AG09319 (cell line): ENCODE data around the gene PRRT1B.

Experiments used
- DNase-seq: peaks from one replicate; pipeline ENCODE4 v3.0.0-alpha.2; 2010; ENCODE audit warnings: low read depth; ENCODE audit errors: extremely low read depth
- TF ChIP-seq, protein P1 (sequence below): IDR thresholded peaks from 2 replicates; pipeline ENCODE4 v1.5.1; 2011; ENCODE audit warnings: low read depth, mild to moderate bottlenecking, inconsistent platforms, low read length, moderate library complexity

The PRRT1B gene

GRCh38 chr9:131522257-131523085 is 22.9 kb upstream of the PRRT1B start:
- TF ChIP-seq, protein P1, sequence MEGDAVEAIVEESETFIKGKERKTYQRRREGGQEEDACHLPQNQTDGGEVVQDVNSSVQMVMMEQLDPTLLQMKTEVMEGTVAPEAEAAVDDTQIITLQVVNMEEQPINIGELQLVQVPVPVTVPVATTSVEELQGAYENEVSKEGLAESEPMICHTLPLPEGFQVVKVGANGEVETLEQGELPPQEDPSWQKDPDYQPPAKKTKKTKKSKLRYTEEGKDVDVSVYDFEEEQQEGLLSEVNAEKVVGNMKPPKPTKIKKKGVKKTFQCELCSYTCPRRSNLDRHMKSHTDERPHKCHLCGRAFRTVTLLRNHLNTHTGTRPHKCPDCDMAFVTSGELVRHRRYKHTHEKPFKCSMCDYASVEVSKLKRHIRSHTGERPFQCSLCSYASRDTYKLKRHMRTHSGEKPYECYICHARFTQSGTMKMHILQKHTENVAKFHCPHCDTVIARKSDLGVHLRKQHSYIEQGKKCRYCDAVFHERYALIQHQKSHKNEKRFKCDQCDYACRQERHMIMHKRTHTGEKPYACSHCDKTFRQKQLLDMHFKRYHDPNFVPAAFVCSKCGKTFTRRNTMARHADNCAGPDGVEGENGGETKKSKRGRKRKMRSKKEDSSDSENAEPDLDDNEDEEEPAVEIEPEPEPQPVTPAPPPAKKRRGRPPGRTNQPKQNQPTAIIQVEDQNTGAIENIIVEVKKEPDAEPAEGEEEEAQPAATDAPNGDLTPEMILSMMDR = no peak
- no peak for DNase-seq

- TF ChIP-seq, protein P1 = no peak
- DNase-seq = no peak
Observed at GRCh38 chr9:131523086-131523388, 22.3 kb upstream of the PRRT1B start.

GRCh38 chr9:131523451-131524435 is 21.6 kb upstream of the PRRT1B start:
- TF ChIP-seq, protein P1 = no peak
- no peak for DNase-seq

- DNase-seq = no peak
- TF ChIP-seq, protein P1 = no peak
Observed at GRCh38 chr9:131524665-131525315, 20.5 kb upstream of the PRRT1B start.

DNA sequence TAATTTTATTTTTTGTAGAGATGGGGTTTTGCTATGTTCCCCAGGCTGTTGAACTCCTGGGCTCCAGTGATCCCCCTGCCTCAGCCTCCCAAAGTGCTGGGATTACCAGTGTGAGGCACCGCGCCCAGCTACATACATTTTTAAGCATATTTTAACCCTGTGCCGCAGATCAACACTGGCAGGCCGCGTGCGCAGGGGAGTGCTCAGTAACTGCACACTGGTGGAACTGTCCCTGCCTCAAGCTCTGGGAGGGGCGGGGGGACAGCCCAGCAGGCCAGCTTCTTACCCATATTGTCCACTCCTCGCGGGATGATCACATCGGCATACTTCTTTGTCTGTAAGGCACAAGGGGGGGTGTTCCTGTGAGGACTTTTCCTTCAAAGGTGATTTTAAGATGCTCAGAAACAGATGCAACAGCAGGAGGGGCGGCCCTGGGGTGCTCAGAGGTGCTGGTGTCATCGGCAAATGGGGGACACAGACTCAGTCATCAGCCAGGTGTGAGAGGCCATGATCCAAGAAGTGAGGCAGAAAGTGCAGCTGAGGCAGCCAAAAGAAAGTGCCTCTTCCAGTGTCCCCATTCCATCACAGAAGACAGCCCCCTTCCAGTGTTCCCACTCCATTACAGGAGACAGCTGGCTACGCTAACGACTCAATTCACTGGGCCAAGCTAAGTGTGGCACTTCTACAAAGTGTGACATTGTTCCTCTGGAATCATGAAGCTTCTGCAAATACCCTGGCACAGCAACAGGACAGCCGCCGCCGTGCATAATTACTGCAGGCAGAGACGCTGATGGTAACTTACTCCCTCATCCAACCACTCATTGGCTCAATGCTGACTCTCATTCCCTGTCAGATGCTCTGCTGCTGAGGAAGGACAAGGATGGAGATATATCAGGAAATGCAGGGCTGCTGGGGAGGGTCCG is 19.4 kb upstream of the PRRT1B start:
- no peak for DNase-seq
- TF ChIP-seq, protein P1 = no peak

DNA sequence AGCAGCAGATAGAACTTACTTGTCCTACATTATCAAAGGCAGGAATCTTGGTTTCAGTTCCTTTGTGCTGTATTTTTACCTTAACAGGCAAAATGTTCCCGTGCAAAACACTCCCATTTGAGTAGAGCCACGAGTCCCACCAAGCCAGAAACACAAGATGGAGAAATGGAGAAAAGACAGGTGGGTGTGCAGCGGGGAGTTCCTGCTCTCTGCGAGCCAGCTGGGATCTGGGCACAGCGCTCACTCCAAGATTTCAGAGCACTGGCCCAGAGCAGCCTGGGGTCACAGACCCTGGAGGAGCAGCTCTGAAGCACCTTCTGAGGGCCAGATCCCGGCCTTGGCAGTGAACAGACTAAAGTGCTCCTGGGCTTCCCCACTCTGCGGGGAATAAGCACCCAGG is 17.1 kb upstream of the PRRT1B start:
- TF ChIP-seq, protein P1 = no peak
- DNase-seq = no peak
